NT2/D1 (cell line): ENCODE measurements around the gene MYO7B.

Experiments used
- SUZ12 ChIP-seq: IDR thresholded peaks from 2 replicates; pipeline ENCODE4 v1.6.1; 2011; ENCODE audit not compliant: insufficient read length, insufficient read depth; ENCODE audit errors: extremely low read depth
- YY1 ChIP-seq: IDR thresholded peaks from 2 replicates; pipeline ENCODE4 v1.6.1; 2011; ENCODE audit not compliant: insufficient read length, insufficient read depth
- ZNF274 ChIP-seq: IDR thresholded peaks from 2 replicates; pipeline ENCODE4 v1.6.1; 2011; ENCODE audit warnings: mild to moderate bottlenecking, low read depth, low read length

- TF ChIP-seq YY1, result no peak
- TF ChIP-seq ZNF274, result no peak
- TF ChIP-seq SUZ12, result no peak
These were observed 101.1 kb downstream of the MYO7B start for GRCh38 chr2:127636248-127637235.
